ENCODE data around the gene ZNF705A. TPM values are rescaled to one million over a fixed set of nuclear protein-coding genes. Genes with fewer than 3 reads are reported as not detected.
"Not testable (repeated sequence)": the region's sequence is repeated elsewhere in the genome, so short reads cannot be mapped to it uniquely, and the experiment has no call there.

The ZNF705A gene
- total RNA-seq, 2 donors from 2014 or later: not detected

- not testable (repeated sequence) for H3K36me3 Mint-ChIP-seq, ATAC-seq
Measured at GRCh38 chr12:8228607-8229006, 71.8 kb downstream of the ZNF705A start.

GRCh38 chr12:8229486-8229885 lies 72.7 kb downstream of the ZNF705A start:
- not testable (repeated sequence) for H3K27ac Mint-ChIP-seq; ATAC-seq; H3K36me3 Mint-ChIP-seq; H3K9me3 Mint-ChIP-seq; DNase-seq (ENCODE audit: low spot score in 2 of 2)

More at GRCh38 chr12:8228607-8229006, 71.8 kb downstream of the ZNF705A start:
- H3K27ac Mint-ChIP-seq; H3K9me3 Mint-ChIP-seq; DNase-seq (ENCODE audit: low spot score in 2 of 2): not testable (repeated sequence)

Other genes with a start within 250 kb of the ZNF705A start
- 100 to 1,000 TPM; 207 to 521 TPM for gene SLC2A3, start 220.8 kb upstream of the ZNF705A start, total RNA-seq
- gene FOXJ2, start 124.3 kb upstream of the ZNF705A start, total RNA-seq: 10 to 100 TPM; 14.3 to 16.9 TPM
- 1 to 10 TPM in 1 of 2 donors, under 1 TPM in 1; 0.54 to 3.1 TPM for gene C3AR1, start 90.7 kb upstream of the ZNF705A start, total RNA-seq
- gene NECAP1, start 74.7 kb upstream of the ZNF705A start, total RNA-seq: 10 to 100 TPM; 23.2 to 43.8 TPM
- 1 to 10 TPM; 1.8 to 3.5 TPM for gene CLEC4A, start 33.4 kb upstream of the ZNF705A start, total RNA-seq
- under 1 TPM; 0.11 to 0.47 TPM for gene FAM90A1, start 70.6 kb downstream of the ZNF705A start, total RNA-seq

All from activated naive CD4-positive, alpha-beta T cell treated with anti-CD3 and anti-CD28 coated beads, Interleukin-2, amount 50 U/mL, for 72 hours (primary cell).